Retinal pigment epithelial cell (primary cell): ENCODE measurements around the gene SLC9A9.
"Not testable (repeated sequence)": the region's sequence is repeated elsewhere in the genome, so short reads cannot be mapped to it uniquely, and the experiment has no call there.

Experiments
- DNase-seq: peaks from one replicate; pipeline ENCODE4 v3.0.0-alpha.2; 2010; ENCODE audit warnings: low read depth
- H3K4me3 ChIP-seq: 2 replicates; pipeline ENCODE4 v1.5.1; 2011; ENCODE audit warnings: mild to moderate bottlenecking, low read length, control low read depth, moderate library complexity
- TF ChIP-seq, protein P1 (sequence below): conservative IDR thresholded peaks from 2 replicates; pipeline ENCODE4 v1.5.1; 2011; ENCODE audit warnings: low read depth, low read length, control low read depth, inconsistent platforms

Gene SLC9A9

GRCh38 chr3:143885780-143886427 is 37.6 kb upstream of the SLC9A9 start:
- TF ChIP-seq, protein P1, sequence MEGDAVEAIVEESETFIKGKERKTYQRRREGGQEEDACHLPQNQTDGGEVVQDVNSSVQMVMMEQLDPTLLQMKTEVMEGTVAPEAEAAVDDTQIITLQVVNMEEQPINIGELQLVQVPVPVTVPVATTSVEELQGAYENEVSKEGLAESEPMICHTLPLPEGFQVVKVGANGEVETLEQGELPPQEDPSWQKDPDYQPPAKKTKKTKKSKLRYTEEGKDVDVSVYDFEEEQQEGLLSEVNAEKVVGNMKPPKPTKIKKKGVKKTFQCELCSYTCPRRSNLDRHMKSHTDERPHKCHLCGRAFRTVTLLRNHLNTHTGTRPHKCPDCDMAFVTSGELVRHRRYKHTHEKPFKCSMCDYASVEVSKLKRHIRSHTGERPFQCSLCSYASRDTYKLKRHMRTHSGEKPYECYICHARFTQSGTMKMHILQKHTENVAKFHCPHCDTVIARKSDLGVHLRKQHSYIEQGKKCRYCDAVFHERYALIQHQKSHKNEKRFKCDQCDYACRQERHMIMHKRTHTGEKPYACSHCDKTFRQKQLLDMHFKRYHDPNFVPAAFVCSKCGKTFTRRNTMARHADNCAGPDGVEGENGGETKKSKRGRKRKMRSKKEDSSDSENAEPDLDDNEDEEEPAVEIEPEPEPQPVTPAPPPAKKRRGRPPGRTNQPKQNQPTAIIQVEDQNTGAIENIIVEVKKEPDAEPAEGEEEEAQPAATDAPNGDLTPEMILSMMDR: peak; percentile 77
- DNase-seq: no peak
- no peak overlapping the region for H3K4me3 ChIP-seq

DNA sequence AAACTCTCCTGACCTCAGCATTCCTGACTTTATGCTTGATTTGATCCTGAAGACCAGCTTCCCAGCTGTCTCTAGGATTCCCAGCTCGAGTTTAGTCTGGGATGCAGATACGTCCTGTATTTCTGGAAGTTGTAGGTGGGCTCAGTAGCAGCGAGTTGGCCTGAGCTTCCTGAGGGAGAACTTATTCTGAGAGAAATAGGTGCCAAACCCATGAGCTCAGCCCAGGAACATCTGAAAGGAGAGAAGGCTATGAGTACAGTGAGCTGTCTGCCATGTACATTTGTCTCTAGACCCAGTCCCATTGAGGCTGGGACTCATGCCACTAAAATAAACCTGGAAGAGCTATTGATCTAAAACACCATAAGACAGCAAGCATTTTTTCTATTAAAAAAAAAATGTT is 36.6 kb upstream of the SLC9A9 start:
- no peak overlapping the region for H3K4me3 ChIP-seq
- no peak for DNase-seq
- TF ChIP-seq, protein P1: no peak

GRCh38 chr3:143883151-143883550 is 34.9 kb upstream of the SLC9A9 start:
- H3K4me3 ChIP-seq: no peak overlapping the region
- TF ChIP-seq, protein P1: no peak
- no peak for DNase-seq

GRCh38 chr3:143881095-143881494 is 32.8 kb upstream of the SLC9A9 start:
- DNase-seq: no peak
- TF ChIP-seq, protein P1: no peak
- no peak overlapping the region for H3K4me3 ChIP-seq

- TF ChIP-seq, protein P1: no peak
- H3K4me3 ChIP-seq: no peak overlapping the region
- DNase-seq: no peak
Observed at GRCh38 chr3:143875546-143875945, 27.3 kb upstream of the SLC9A9 start.

DNA sequence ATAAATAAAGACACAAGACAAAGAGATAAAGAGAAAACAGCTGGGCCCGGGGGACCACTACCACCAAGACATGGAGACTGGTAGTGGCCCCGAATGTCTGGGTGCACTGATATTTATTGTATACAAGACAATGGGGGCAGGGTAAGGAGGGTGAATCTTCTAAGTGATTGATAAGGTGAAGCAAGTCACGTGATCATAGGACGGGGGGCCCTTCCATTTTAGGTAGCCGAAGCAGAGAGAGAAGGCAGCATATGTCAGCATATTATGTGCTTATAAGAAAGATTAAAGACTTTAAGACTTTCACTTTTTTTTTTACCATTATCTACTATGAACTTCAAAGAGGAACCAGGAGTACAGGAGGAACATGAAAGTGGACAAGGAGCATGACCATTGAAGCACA is 25.3 kb upstream of the SLC9A9 start:
- not testable (repeated sequence) for H3K4me3 ChIP-seq

GRCh38 chr3:143865302-143865701 is 17.0 kb upstream of the SLC9A9 start:
- H3K4me3 ChIP-seq: no peak overlapping the region
- no peak for DNase-seq
- TF ChIP-seq, protein P1: no peak

More for the DNA sequence above, 25.3 kb upstream of the SLC9A9 start:
- DNase-seq: not testable (repeated sequence)
